ENCODE data around the gene ETNK1.
"Not testable (repeated sequence)": the region's sequence is repeated elsewhere in the genome, so short reads cannot be mapped to it uniquely, and the experiment has no call there.

ETNK1 gene

GRCh38 chr12:22689876-22690275 is 64.9 kb downstream of the ETNK1 start:
- DNase-seq (ENCODE audit: low read depth, low spot score): no peak
- in situ Hi-C loops (cut with HindIII; ENCODE audit: low sequenced_read_pairs): no loop called here

GRCh38 chr12:22691319-22691718 is 66.3 kb downstream of the ETNK1 start:
- no peak for TF ChIP-seq CTCF (IDR thresholded peaks at IDR 0.05; ENCODE audit: low read depth, low read length)
- in situ Hi-C loops (cut with HindIII; ENCODE audit: low sequenced_read_pairs): no loop called here
- DNase-seq (ENCODE audit: low read depth, low spot score): no peak
- H3K4me3 ChIP-seq (ENCODE audit: low read depth, low read length): no peak overlapping the region

More at GRCh38 chr12:22689876-22690275, 64.9 kb downstream of the ETNK1 start:
- H3K4me3 ChIP-seq (ENCODE audit: low read depth, low read length): no peak overlapping the region
- no peak for TF ChIP-seq CTCF (IDR thresholded peaks at IDR 0.05; ENCODE audit: low read depth, low read length)

- H3K4me3 ChIP-seq (ENCODE audit: low read depth, low read length); in situ Hi-C loops (cut with HindIII; ENCODE audit: low sequenced_read_pairs): not testable (repeated sequence)
- DNase-seq (ENCODE audit: low read depth, low spot score): peak; percentile 3
Measured at GRCh38 chr12:22692467-22692866, 67.5 kb downstream of the ETNK1 start.

- no peak overlapping the region for H3K4me3 ChIP-seq (ENCODE audit: low read depth, low read length)
- no peak for TF ChIP-seq CTCF (IDR thresholded peaks at IDR 0.05; ENCODE audit: low read depth, low read length)
- no peak for DNase-seq (ENCODE audit: low read depth, low spot score)
- in situ Hi-C loops (cut with HindIII; ENCODE audit: low sequenced_read_pairs): no loop called here
Measured at GRCh38 chr12:22692964-22693555, 68.1 kb downstream of the ETNK1 start.

- no peak for TF ChIP-seq CTCF (IDR thresholded peaks at IDR 0.05; ENCODE audit: low read depth, low read length)
- no peak for DNase-seq (ENCODE audit: low read depth, low spot score)
- in situ Hi-C loops (cut with HindIII; ENCODE audit: low sequenced_read_pairs): no loop called here
- H3K4me3 ChIP-seq (ENCODE audit: low read depth, low read length): no peak overlapping the region
Measured at GRCh38 chr12:22698576-22698975, 73.6 kb downstream of the ETNK1 start.

- H3K4me3 ChIP-seq (ENCODE audit: low read depth, low read length); in situ Hi-C loops (cut with HindIII; ENCODE audit: low sequenced_read_pairs); DNase-seq (ENCODE audit: low read depth, low spot score): not testable (repeated sequence)
Measured at GRCh38 chr12:22699705-22700104, 74.7 kb downstream of the ETNK1 start.

GRCh38 chr12:22700106-22700505 is 75.1 kb downstream of the ETNK1 start:
- no peak for TF ChIP-seq CTCF (IDR thresholded peaks at IDR 0.05; ENCODE audit: low read depth, low read length)
- H3K4me3 ChIP-seq (ENCODE audit: low read depth, low read length): no peak overlapping the region
- in situ Hi-C loops (cut with HindIII; ENCODE audit: low sequenced_read_pairs): no loop called here
- DNase-seq (ENCODE audit: low read depth, low spot score): peak; percentile 82

GRCh38 chr12:22701216-22701809 is 76.3 kb downstream of the ETNK1 start:
- in situ Hi-C loops (cut with HindIII; ENCODE audit: low sequenced_read_pairs); DNase-seq (ENCODE audit: low read depth, low spot score); H3K4me3 ChIP-seq (ENCODE audit: low read depth, low read length): not testable (repeated sequence)

Data from astrocyte of the spinal cord (primary cell).